HG03103 (cell line): ENCODE data around the gene ADAM21.
"Not testable (repeated sequence)": the region's sequence is repeated elsewhere in the genome, so short reads cannot be mapped to it uniquely, and the experiment has no call there.

Experiments used
- ATAC-seq: cut with Tn5 transposase; IDR thresholded peaks from one replicate; pipeline ENCODE4 v1.9.1; 2021; ENCODE audit warnings: low read depth; ENCODE audit not compliant: unreplicated experiment

ADAM21 gene

GRCh38 chr14:70451874-70452273 lies at the start of gene ADAM21:
TSS of gene ADAM21 (plus strand) at chr14:70452174. CDS start at chr14:70457500, 5,326 bp downstream.
- no peak for ATAC-seq

DNA sequence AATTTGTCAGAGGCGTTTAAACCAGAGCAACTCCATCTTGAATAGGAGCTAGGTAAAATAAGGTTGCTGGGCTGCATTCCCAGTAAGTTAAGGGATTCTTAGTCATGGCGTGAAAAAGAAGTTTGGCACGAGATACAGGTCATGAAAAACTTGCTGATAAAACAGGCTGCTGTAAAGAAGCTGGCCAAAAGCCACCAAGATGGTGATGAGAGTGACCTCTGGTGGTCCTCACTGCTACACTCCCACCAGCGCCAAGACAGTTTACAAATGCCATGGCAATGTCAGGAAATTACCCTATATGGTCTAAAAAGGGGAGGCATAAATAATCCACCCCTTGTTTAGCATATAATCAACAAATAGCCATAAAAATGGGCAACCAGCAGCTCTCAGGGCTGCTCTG lies 48.6 kb upstream of the ADAM21 start:
- ATAC-seq = not testable (repeated sequence)

DNA sequence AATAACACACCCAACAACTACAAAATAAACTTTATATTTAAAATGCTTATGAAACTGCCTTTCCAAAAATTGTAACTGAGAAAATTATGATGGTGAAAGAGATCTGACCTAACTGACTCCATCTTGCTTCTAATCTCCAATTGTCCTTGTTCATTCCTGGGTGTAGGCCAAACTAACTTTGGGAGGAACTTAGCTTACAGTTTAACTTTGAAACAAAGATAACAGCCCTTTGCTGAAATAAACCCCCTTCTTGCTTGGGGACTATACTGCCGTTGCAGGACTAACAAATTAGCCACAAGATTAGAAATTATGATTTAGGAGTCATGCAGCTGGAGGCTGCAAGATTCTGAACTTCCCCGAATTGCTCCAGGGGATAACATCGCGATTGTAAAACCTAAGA lies 45.8 kb upstream of the ADAM21 start:
- not testable (repeated sequence) for ATAC-seq

GRCh38 chr14:70407621-70408020 lies 44.4 kb upstream of the ADAM21 start:
- ATAC-seq = no peak

DNA sequence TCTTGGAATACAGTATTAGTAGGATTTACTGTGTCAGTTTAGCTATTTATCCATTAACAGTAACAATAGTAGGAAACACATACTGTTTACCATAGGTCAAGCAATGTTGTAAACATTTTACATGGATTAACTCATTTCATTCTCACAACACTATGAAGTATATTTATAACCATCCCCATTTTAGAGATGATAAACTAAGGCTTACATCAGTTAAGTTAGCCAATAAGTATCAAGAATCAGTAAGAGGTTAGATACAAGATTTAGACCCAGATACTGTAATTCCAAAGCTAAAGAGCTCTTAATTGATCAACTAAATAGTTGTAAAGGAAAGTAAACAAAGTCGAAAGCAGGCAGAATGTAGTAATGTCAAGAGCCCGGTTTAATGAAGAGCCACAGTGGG lies 36.2 kb upstream of the ADAM21 start:
- no peak for ATAC-seq

DNA sequence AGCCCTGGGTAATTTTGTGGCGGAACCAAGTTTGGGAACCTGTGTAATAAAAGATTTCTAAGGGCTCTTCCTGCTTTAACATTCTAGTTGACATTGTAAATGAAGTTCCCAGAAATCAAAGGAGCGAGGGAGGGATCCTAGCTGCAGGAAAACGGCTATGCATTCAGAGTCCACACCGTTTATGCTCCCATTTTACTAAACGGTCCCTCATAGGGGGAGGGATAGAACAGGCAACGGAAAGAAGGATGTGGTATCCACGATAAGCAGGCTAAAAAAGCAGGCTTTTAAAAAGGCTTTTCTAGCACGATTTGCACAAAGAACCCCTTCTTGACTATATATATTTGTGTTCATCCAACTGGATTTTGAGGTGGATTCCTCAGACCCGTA lies 35.6 kb upstream of the ADAM21 start:
- ATAC-seq = no peak

DNA sequence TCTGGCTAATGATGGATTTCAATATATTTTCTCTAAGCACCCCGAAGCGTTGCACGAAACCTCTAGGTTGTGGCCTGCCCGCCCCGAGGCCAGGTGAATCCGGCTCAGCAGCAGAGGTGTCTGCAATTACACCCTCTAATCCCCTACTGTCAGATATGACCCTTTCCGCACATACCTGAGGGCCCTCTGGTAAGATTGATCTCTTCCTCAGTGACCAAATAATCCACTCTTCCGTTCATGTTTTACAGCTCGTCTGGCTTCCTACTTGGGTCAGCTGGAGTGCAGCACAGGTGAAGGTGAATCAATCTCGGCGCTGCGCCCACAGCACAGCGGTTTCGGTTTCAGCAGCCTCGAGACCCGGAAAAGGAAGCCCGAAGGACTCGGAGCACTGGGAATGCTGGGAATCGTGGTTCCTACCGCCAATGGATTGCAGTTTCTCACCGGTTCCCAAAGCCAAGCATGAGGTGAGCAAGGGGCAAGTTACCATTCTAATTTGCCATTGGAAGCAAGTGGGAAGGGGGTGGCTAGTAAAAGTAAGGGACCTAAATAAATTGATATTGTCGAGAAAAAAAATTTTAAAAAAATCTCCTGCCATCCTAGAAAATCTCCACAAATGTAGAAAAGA lies 35.1 kb upstream of the ADAM21 start, which contains the start of gene SYNJ2BP:
TSS of gene SYNJ2BP (minus strand) at position 366 of the 625 bp plus-strand sequence. CDS start at position 239, 127 bp downstream.
- no peak for ATAC-seq

DNA sequence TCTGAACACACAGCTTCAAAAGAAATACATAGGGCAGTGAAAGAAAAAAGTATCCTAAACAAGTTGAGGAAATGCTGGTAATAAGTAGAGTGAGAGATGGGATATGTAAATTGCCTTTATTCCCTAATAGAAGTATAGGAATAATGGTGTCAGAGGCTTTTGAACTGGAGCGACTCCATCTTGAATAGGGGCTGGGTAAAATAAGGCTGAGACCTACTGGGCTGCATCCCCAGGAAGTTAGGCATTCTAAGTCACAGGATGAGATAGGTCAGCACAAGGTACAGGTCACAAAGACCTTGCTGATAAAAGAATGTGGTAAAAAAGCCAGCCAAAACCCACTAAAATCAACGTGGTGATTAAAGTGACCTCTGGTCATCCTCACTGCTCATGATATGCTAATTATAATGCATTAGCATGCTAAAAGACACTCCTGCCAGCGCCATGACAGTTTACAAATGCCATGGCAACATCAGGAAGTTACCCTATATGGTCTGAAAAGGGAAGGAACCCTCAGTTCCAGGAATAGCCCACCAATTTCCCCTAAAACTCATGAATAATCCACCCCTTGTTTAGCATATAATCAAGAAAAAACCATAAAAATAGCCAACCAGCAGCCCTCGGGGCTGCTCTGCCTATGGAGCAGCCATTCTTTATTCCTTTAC lies 32.6 kb upstream of the ADAM21 start:
- not testable (repeated sequence) for ATAC-seq

DNA sequence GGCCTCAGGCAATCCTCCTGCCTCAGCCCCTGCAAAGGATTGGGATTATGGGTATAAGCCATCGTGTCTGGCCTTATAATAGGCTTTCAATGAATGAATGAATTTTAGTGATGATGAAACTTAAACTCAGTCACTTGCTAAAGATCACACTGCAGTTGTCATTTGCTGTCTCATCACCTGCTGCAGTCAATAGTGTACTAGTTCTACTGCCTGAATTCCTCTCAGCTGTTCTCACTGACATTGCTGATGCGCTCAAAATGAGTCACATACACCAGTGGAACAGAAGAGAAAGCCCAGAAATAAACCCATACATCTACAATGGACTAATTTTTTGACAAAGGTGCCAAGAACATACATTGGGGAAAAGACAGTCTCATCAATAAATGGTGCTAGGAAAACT lies 29.4 kb upstream of the ADAM21 start:
- no peak for ATAC-seq

DNA sequence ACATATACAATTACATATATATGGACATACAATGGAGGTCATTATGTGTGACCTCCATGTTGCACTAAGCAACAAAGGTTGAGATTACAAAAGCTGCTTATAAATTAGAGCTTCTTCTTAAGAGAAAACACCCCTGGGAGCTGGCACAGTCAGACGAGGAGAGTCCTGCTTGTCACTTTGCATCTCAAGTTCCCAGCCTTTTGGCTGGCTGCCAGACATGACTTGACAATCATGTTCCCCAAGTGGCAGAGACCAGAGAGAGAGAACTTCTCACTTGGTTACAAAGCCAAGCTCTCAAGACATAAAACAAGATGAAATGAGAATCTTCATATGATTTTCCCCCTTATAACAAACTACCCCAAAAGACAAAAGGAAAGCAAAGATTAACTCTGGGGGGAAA lies 26.6 kb upstream of the ADAM21 start:
- ATAC-seq = no peak

DNA sequence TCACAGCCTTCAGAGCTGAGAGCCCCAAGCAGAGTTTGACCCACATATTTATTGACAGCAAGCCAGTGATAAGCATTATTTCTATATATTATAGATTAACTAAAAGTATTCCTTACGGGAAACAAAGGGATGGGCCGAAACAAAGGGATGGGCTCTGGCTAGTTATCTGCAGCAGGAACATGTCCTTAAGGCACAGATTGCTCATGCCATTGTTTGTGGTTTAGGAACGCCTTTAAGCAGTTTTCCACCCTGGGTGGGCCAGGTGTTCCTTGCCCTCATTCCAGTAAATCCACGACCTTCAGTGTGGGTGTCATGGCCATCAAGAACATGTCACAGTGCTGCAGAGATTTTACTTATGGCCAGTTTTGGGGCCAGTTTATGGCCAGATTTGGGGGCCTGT lies 25.4 kb upstream of the ADAM21 start:
- ATAC-seq = not testable (repeated sequence)

GRCh38 chr14:70436867-70437266 lies 15.1 kb upstream of the ADAM21 start:
- no peak for ATAC-seq

DNA sequence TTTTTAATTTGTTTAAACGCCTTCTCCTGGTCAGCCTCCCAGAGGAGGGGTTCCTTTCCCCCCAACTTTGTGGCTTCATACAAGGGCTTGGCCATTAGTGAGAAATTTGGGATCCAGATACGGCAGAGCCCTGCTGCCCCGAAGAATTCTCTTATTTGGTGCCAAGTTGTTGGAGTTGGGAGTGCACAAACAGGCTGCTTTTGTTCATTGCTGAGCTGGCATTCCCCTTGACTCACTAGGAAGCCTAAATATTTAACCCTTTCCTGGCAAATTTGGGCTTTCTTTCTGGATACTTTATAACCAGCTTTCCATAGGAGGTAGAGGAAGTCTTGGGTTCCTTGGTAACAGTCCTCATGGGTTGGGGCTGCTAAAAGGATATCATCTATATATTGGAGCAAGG lies 10.3 kb upstream of the ADAM21 start:
- no peak for ATAC-seq

DNA sequence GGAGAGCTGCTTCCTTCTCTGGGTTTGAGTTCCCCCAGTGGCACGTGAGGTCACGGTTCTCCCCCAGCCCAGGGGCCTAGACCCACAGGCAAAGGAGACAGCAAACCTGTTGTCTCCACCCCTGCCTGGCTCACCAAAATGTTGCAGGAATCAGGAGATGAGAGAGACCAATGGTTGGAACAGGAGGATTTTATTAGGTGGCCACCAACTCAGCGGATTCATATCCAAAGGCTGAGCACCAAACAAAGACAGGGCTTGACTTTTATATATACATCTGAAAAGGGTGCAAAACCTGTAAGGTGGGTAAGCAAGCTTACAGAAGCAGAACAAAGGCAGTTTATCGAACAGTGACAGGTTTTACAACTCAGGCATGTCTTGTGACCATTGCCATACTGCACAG lies 9.2 kb upstream of the ADAM21 start:
- ATAC-seq = no peak

- ATAC-seq = no peak
Measured at GRCh38 chr14:70448633-70449340, 3.2 kb upstream of the ADAM21 start.

DNA sequence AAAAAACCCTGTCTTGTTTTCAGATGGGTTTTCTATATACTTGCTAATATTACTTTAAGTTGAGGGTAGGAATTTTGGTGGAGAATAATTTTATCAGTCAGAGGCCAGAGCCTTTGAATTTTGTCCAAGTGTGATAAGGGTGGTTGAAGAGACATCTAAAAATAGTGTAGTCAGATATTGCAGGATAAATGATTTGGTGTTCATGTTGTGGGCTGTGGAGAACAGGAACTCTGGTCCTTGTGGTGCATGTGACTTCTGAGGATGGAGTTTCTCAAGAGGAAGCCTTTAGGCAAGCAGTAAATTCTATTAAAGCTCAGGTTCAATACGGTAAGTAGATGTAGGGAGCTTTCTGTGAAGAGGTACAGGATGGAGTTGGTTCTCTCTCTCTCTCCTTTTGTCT lies 2.8 kb downstream of the ADAM21 start:
- no peak for ATAC-seq

DNA sequence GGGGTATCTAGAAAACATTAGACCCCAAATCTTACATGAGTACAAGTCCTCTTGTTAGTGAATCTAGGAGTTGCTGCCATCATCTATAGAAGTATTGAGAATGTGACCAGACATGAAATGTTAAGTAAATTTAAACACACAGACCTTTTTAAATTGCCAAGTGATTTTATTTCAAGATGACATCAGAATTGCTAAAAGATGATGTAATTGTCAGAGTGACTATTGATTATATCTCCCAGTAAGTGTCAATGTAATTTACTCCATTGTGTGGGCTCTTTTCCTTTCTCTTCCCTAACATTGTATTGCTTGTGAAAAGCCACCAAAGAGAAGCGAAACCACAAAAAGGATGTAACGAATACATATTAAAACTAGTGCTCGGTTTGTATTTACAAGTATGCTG lies 16.8 kb downstream of the ADAM21 start:
- no peak for ATAC-seq

GRCh38 chr14:70470863-70471563 lies 19.0 kb downstream of the ADAM21 start:
- not testable (repeated sequence) for ATAC-seq

- ATAC-seq = no peak
Measured at GRCh38 chr14:70472253-70473159, 20.5 kb downstream of the ADAM21 start.

GRCh38 chr14:70473825-70474224 lies 21.9 kb downstream of the ADAM21 start:
- ATAC-seq = no peak
